ENCODE measurements around the gene PTPRCAP.

- TF ChIP-seq EZH2 (IDR thresholded peaks at IDR 0.05; ENCODE audit: borderline replicate concordance, low read depth, low read length) (no peak), BRCA1 (IDR thresholded peaks at IDR 0.05) (no peak), BRCA1 (CRISPR knock-in tag; IDR thresholded peaks at IDR 0.05) (no peak), CTCF (IDR thresholded peaks at IDR 0.05 in 2 of 3, conservative IDR thresholded peaks at IDR 0.05 in 1 of 3; ENCODE audit: insufficient read depth in 2 of 3, low read depth in 1 of 3, low read length in 3 of 3) (no peak), ZNF274 (IDR thresholded peaks at IDR 0.05; ENCODE audit: borderline replicate concordance, low read depth, low read length) (no peak), POLR2AphosphoS5 (IDR thresholded peaks at IDR 0.05; ENCODE audit: control insufficient read depth, insufficient read depth, low read depth, low read length) (no peak), E2F4 (CRISPR knock-in tag; IDR thresholded peaks at IDR 0.05; ENCODE audit: low read depth) (no peak), ZBTB40 (IDR thresholded peaks at IDR 0.05) (no peak), ZBTB40 (CRISPR knock-in tag; IDR thresholded peaks at IDR 0.05) (no peak), ZNF518B (CRISPR knock-in tag; IDR thresholded peaks at IDR 0.05) (no peak), GABPA (tag; conservative IDR thresholded peaks at IDR 0.05; ENCODE audit: low read depth) (no peak), DACH1 (IDR thresholded peaks at IDR 0.05; ENCODE audit: partially characterized antibody) (no peak), PREB (CRISPR knock-in tag; IDR thresholded peaks at IDR 0.05) (no peak), JUND (IDR thresholded peaks at IDR 0.05; ENCODE audit: borderline replicate concordance, low read depth, low read length) (no peak), JUND (tag; IDR thresholded peaks at IDR 0.05; ENCODE audit: borderline replicate concordance, low read depth, low read length) (no peak), CBX1 (IDR thresholded peaks at IDR 0.05; ENCODE audit: low read depth) (no peak)
Measured at GRCh38 chr11:67442504-67443404, 5.3 kb upstream of the PTPRCAP start.
